ENCODE measurements around the gene KCNIP3. TPM values are rescaled to one million over a fixed set of nuclear protein-coding genes. Genes with fewer than 3 reads are reported as not detected.

Gene KCNIP3
- polyA plus RNA-seq, 1 of the 3 experiments (the other 2 are of a cell fraction): 0.97 TPM

DNA sequence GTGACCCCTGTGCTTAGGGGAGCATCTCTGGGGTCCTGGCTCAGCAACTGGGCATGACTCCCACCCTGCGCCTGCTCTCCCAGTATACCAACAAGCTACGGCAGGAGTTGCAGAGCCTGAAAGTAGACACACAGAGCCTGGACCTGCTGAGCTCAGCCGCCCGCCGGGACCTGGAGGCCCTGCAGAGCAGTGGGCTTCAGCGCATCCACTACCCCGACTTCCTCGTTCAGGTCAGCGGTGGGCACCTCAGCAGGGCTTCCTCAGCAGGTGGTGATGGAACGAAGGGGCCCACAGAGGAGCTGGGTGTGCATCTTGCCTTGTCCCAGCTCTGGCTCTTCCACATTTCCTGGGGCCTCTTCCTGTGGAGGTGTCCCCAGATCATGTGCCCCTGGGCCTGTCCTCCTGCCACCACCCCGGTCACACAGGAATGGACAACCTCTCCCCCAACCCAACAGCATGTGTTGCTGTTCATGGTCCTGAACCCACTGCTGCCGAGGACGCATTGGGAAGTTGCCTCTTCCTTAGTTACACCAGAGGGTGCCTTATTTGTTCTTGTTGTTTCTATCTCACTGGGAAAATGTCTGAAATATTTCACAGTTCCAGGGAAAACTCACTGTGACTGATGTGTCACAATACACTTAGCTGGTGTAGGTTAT, 12.1 kb upstream of the KCNIP3 start:
- DNase-seq: no peak
- H3K79me2 ChIP-seq (ENCODE audit: insufficient read depth): no peaks in the 10 kb centered on the region
- no peak overlapping the region for H3K9ac ChIP-seq
- TF ChIP-seq, protein P1, sequence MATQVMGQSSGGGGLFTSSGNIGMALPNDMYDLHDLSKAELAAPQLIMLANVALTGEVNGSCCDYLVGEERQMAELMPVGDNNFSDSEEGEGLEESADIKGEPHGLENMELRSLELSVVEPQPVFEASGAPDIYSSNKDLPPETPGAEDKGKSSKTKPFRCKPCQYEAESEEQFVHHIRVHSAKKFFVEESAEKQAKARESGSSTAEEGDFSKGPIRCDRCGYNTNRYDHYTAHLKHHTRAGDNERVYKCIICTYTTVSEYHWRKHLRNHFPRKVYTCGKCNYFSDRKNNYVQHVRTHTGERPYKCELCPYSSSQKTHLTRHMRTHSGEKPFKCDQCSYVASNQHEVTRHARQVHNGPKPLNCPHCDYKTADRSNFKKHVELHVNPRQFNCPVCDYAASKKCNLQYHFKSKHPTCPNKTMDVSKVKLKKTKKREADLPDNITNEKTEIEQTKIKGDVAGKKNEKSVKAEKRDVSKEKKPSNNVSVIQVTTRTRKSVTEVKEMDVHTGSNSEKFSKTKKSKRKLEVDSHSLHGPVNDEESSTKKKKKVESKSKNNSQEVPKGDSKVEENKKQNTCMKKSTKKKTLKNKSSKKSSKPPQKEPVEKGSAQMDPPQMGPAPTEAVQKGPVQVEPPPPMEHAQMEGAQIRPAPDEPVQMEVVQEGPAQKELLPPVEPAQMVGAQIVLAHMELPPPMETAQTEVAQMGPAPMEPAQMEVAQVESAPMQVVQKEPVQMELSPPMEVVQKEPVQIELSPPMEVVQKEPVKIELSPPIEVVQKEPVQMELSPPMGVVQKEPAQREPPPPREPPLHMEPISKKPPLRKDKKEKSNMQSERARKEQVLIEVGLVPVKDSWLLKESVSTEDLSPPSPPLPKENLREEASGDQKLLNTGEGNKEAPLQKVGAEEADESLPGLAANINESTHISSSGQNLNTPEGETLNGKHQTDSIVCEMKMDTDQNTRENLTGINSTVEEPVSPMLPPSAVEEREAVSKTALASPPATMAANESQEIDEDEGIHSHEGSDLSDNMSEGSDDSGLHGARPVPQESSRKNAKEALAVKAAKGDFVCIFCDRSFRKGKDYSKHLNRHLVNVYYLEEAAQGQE (IDR thresholded peaks at IDR 0.05; ENCODE audit: low read depth, low read length): peak; percentile 84; the same call in 1 of the 2 replicates
- no peak for TF ChIP-seq YY1 (IDR thresholded peaks at IDR 0.05; ENCODE audit: low read depth)
- 84% methylated on average over 7 of the region's 13 CpGs for WGBS (ENCODE audit: low lambda C conversion rate)
- H3K9me3 ChIP-seq: no peaks in the 10 kb centered on the region
- no peaks in the 10 kb centered on the region for H3F3A ChIP-seq (replicated peaks; ENCODE audit: insufficient read depth)
- no peaks in the 10 kb centered on the region for H3K27me3 ChIP-seq (ENCODE audit: insufficient read depth)
- H3K9me2 ChIP-seq: no peaks in the 10 kb centered on the region
- H3K27ac ChIP-seq (ENCODE audit: low read depth in 2 of 2, low read length in 1 of 2): no peak overlapping the region
- no peaks in the 10 kb centered on the region for H3K4me1 ChIP-seq (ENCODE audit: control insufficient read depth in 1 of 2, insufficient read depth in 2 of 2, low read depth in 1 of 2, low read length in 1 of 2)
- H4K20me1 ChIP-seq (ENCODE audit: insufficient read depth): no peaks in the 10 kb centered on the region
- ChIA-PET POLR2A (no interaction called here), CTCF (interaction anchor here (1.1 kb wide), 1 partner anchor 54 kb away, joined by 3 read pairs; no protein-coding TSS in a partner anchor)
- no peaks in the 10 kb centered on the region for H3K36me3 ChIP-seq (replicated peaks in 1 of 2; ENCODE audit: control insufficient read depth in 1 of 2, insufficient read depth in 2 of 2, low read length in 1 of 2)
- no peak overlapping the region for H3K4me2 ChIP-seq
- no peak overlapping the region for H3K4me3 ChIP-seq (ENCODE audit: low read depth in 2 of 2, low read length in 1 of 2)
- no peak overlapping the region for H2AFZ ChIP-seq (ENCODE audit: low read depth)

DNA sequence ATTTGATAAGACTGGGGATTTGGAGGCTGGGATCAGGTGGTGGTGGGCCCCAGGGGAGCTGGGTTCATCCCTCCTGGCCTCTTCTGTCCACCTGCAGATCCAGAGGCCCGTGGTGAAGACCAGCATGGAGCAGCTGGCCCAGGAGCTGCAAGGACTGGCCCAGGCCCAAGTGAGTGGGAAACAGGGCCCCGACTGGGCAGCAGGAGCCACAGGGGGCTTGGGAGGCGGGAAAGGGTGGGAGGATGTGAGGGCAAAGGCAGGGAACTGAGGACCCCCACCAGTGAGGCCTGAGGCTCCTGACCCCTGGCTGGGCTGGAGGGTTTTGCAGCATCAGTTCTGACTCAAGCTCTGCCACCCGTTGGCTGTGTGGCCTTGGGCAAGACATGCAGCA, 11.6 kb upstream of the KCNIP3 start:
- no peaks in the 10 kb centered on the region for H3K9me3 ChIP-seq
- CTCF ChIA-PET: interaction anchor here (1.1 kb wide), 1 partner anchor 54 kb away, joined by 3 read pairs; no protein-coding TSS in a partner anchor
- no peaks in the 10 kb centered on the region for H3K27me3 ChIP-seq (ENCODE audit: insufficient read depth)
- H3K9me2 ChIP-seq: no peaks in the 10 kb centered on the region
- no peak overlapping the region for H3K27ac ChIP-seq (ENCODE audit: low read depth in 2 of 2, low read length in 1 of 2)
- POLR2A ChIA-PET: no interaction called here
- H3K4me2 ChIP-seq: no peak overlapping the region
- H4K20me1 ChIP-seq (ENCODE audit: insufficient read depth): no peaks in the 10 kb centered on the region
- H3K9ac ChIP-seq: no peak overlapping the region
- H2AFZ ChIP-seq (ENCODE audit: low read depth): no peak overlapping the region
- H3F3A ChIP-seq (replicated peaks; ENCODE audit: insufficient read depth): no peaks in the 10 kb centered on the region
- DNase-seq: no peak
- TF ChIP-seq TCF12 (IDR thresholded peaks at IDR 0.05): no peak
- TF ChIP-seq RFX5 (IDR thresholded peaks at IDR 0.05; ENCODE audit: low read length): no peak
- no peak for TF ChIP-seq SMC3 (IDR thresholded peaks at IDR 0.05; ENCODE audit: low read depth, low read length)
- TF ChIP-seq NFIC (IDR thresholded peaks at IDR 0.05; ENCODE audit: borderline replicate concordance): no peak
- TF ChIP-seq MXI1 (IDR thresholded peaks at IDR 0.05; ENCODE audit: low read depth, low read length): no peak
- no peak for TF ChIP-seq RAD21 (IDR thresholded peaks at IDR 0.05; ENCODE audit: low read length)
- no peak for TF ChIP-seq FOXJ3 (CRISPR knock-in tag; IDR thresholded peaks at IDR 0.05)
- TF ChIP-seq EP300 (IDR thresholded peaks at IDR 0.05; ENCODE audit: borderline replicate concordance in 1 of 2, low read depth in 1 of 2, low read length in 1 of 2): no peak
- TF ChIP-seq, protein P2, sequence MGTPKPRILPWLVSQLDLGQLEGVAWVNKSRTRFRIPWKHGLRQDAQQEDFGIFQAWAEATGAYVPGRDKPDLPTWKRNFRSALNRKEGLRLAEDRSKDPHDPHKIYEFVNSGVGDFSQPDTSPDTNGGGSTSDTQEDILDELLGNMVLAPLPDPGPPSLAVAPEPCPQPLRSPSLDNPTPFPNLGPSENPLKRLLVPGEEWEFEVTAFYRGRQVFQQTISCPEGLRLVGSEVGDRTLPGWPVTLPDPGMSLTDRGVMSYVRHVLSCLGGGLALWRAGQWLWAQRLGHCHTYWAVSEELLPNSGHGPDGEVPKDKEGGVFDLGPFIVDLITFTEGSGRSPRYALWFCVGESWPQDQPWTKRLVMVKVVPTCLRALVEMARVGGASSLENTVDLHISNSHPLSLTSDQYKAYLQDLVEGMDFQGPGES (IDR thresholded peaks at IDR 0.05; ENCODE audit: low read depth, low read length): no peak
- no peak for TF ChIP-seq MEF2A (IDR thresholded peaks at IDR 0.05; ENCODE audit: borderline replicate concordance, low read depth)
- no peak for TF ChIP-seq SIN3A (IDR thresholded peaks at IDR 0.05; ENCODE audit: borderline replicate concordance, low read depth, low read length)
- no peak for TF ChIP-seq YY1 (IDR thresholded peaks at IDR 0.05; ENCODE audit: low read depth)
- no peak for TF ChIP-seq RCOR1 (IDR thresholded peaks at IDR 0.05; ENCODE audit: low read length)
- TF ChIP-seq FOSL2 (IDR thresholded peaks at IDR 0.05; ENCODE audit: borderline replicate concordance, low read depth): no peak
- TF ChIP-seq GATA2 (CRISPR knock-in tag; IDR thresholded peaks at IDR 0.05): no peak
- TF ChIP-seq, protein P3, sequence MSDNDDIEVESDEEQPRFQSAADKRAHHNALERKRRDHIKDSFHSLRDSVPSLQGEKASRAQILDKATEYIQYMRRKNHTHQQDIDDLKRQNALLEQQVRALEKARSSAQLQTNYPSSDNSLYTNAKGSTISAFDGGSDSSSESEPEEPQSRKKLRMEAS (IDR thresholded peaks at IDR 0.05; ENCODE audit: low read depth): no peak
- TF ChIP-seq, protein P4, sequence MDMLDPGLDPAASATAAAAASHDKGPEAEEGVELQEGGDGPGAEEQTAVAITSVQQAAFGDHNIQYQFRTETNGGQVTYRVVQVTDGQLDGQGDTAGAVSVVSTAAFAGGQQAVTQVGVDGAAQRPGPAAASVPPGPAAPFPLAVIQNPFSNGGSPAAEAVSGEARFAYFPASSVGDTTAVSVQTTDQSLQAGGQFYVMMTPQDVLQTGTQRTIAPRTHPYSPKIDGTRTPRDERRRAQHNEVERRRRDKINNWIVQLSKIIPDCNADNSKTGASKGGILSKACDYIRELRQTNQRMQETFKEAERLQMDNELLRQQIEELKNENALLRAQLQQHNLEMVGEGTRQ (IDR thresholded peaks at IDR 0.05; ENCODE audit: borderline replicate concordance, low read depth, low read length): no peak
- TF ChIP-seq NRF1 (IDR thresholded peaks at IDR 0.05; ENCODE audit: low read depth, low read length): no peak
- no peaks in the 10 kb centered on the region for H3K36me3 ChIP-seq (replicated peaks in 1 of 2; ENCODE audit: control insufficient read depth in 1 of 2, insufficient read depth in 2 of 2, low read length in 1 of 2)
- no peaks in the 10 kb centered on the region for H3K4me1 ChIP-seq (ENCODE audit: control insufficient read depth in 1 of 2, insufficient read depth in 2 of 2, low read depth in 1 of 2, low read length in 1 of 2)
- WGBS (ENCODE audit: low lambda C conversion rate): 10% methylated on average over 1 of the region's 4 CpGs
- no peak overlapping the region for H3K4me3 ChIP-seq (ENCODE audit: low read depth in 2 of 2, low read length in 1 of 2)
- no peaks in the 10 kb centered on the region for H3K79me2 ChIP-seq (ENCODE audit: insufficient read depth)
